Measurements from ENCODE around the gene AKR1D1.

- TF ChIP-seq CTCF (IDR thresholded peaks at IDR 0.05) (no peak), POLR2A (IDR thresholded peaks at IDR 0.05) (no peak)
Observed at GRCh38 chr7:138105221-138105620, 29.0 kb downstream of the AKR1D1 start.
